DMS 273 treated with DMSO at 0.1 percent for 48 hours (cell line): ENCODE measurements around the gene CKMT1A.
"Not testable (repeated sequence)": the region's sequence is repeated elsewhere in the genome, so short reads cannot be mapped to it uniquely, and the experiment has no call there.

Source experiments
- DNase-seq: peaks from one replicate; lab custom pipeline; 2025; lab: John Stamatoyannopoulos, UW

Gene CKMT1A

GRCh38 chr15:43693148-43694022, at the start of gene CKMT1A:
Gene CKMT1A (plus strand): TSS chr15:43693859. CDS start chr15:43694051, 192 bp downstream.
- DNase-seq, result not testable (repeated sequence)

GRCh38 chr15:43648649-43649429, 44.8 kb upstream of the CKMT1A start, which contains the start of gene CATSPER2:
Gene CATSPER2 (minus strand): TSS chr15:43648844. CDS start chr15:43648061, 783 bp downstream.
- no peak for DNase-seq

GRCh38 chr15:43649430-43649926, 44.2 kb upstream of the CKMT1A start:
- not testable (repeated sequence) for DNase-seq

DNA sequence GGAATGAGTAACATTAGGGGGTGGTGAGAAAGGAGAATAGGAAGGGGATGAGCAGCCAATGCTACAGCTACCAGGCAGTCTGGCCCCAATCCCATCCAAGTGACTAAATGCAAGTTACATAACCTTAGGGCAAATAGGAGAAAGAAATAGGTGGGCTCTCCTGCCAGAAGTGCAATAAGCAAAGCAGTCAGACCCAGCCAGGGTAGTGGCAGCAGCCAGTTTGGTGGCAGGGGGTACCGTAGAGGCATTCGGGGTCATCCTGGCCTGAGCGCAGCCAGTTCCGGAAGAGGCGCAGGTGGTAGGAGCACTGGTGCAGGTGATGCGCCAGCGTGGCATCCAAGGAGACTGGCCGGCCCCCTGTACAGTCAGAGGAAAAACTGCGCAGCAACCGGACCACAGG, 33.9 kb upstream of the CKMT1A start:
- DNase-seq, result not testable (repeated sequence)

DNA sequence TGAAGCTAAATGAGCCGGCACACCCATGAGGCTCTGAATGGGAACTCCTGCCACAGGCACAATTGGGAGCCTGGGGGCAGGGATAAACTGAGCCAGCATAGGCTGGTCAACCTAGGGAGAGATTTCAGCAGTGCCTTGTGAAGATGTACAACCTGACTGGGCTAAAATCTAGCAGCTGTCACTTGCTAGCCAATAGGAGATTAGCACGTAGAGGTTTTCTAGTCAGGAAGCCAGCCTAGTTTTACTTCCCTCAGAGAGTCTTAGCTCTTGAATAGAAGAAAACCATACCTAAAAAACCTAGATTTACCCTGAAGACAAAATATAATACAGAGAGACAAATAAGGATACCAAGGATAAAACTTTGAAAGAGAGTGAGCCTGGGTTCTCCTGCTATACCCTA, 31.4 kb upstream of the CKMT1A start:
- not testable (repeated sequence) for DNase-seq

DNA sequence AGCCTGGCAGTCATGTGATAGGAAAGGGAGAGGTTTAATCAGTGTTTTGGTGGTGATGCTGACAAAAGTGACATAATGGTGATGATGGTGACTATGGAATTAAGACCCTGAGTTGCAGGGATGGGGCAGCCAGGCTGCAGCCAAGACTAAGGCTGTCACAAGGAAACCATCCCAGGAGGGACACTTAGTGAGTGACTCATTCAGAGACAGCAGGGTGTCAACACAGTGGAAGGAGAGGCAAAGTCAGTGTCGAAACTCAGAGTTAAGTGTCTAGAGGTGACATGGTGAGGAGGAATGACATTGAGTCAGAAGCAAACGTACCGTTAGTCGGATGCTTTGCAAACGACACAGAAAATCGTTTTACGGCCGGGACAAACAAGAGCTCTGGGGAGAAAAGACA, 30.3 kb upstream of the CKMT1A start:
- not testable (repeated sequence) for DNase-seq

DNA sequence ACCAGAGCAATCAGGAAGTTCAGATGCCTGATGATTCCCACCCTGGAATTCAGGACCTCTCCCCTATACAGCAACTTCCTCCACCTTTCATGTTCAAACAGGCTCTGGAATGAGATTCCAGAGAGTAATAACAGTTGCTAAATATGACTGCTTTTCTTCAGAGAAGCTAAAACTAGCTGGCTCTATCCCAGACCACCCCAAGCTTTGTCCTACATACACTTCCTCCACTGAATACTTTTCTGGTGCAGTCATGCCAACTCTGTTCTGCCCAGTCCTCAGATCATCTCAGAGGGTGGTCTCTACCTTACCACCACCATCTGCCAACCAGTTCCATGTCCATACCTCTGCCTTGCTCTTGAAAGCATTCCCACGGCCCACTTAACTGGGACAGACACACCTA, 27.5 kb upstream of the CKMT1A start:
- DNase-seq, result not testable (repeated sequence)

- not testable (repeated sequence) for DNase-seq
These were observed 19.5 kb upstream of the CKMT1A start for GRCh38 chr15:43674175-43674574.

DNA sequence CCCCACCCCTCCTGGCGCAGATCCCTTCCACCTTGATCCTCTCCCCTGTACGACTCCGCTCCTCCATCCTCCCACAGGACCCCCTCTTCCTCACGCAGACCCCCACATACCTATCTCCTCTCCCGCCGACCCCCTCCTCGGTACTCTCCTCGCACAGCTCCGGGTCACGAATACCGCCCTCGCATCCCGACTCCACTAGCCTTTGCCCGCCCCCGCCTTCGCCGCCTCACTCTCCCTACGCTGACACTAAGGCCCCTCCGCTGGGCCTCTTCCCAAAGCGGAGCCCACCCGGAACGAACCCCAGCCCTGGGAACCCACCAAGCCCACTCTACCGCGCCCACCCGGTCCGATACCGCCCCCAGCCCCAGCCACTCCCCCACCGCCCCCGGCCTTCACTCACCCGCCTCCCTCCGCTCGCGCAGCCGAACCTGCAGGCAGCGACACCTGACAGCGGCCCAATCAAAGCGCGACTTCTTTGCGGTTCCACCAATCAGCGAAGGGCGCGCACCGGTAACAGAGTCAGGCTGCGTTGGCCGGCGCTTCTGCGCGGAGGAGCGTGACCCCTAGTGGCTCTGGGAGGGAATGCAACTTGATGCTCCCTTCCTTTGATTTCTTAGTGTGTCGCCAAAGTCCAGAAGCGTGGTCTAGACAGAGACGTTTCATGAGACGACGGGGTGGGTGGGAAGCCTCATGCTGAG, 3.9 kb upstream of the CKMT1A start:
- DNase-seq, result not testable (repeated sequence)

DNA sequence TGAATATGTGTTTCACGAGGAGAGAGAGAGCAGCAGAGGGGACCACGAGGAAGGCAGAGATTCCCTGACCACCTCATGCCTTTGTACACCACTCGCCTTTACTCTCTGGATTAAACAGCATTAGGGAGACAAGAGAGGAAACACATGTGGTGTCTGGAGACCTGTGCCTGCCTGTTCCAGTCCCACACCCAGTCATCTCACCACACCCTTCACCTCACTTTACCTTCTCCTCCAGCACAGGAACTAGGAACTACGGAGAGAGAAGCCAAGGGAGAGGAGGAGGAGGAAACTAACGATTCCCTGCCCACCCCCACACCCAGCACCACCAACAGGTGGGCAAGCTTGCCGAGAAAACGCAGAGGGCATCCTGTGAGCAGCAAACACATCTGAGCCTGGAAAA, 980 bp upstream of the CKMT1A start:
- DNase-seq, result not testable (repeated sequence)

- DNase-seq, result no peak
These were observed 8.5 kb downstream of the CKMT1A start for GRCh38 chr15:43702174-43702573.

- no peak for DNase-seq
These were observed 9.2 kb downstream of the CKMT1A start for GRCh38 chr15:43702701-43703424.

DNA sequence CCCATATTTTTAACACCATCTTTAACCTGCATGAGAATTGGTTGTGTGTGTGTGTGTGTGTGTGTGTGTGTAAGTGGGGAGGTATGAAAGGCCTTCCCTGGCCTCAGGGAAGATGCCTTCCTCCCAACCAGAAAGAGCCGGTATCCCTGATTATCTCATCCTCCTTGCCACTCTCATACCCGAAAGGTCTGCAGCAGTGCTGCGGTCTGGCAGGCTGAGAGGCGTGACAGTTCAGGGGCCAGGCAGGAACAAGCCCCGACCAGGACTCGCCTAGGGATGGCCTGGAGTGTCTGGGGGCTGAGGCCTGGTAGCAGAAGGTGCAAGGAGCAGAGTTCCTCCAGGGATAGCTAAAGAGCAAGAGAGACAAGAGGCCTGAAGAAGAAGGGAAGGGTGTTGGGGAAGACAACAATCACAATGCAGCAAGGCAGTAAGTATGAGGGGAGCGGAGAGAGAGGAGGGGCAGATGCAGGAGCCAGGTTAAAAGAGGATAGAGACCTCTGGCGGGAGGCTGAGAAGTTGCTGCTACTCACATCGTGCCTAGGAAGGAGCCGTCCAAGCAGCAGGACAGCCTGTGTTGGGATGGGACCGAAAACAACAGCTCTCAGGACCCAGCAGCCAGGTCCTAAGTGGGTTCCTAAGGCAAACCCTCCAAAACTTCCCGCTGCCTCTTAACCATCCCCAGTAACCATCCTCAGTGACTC, 16.9 kb downstream of the CKMT1A start:
- DNase-seq, result not testable (repeated sequence)

DNA sequence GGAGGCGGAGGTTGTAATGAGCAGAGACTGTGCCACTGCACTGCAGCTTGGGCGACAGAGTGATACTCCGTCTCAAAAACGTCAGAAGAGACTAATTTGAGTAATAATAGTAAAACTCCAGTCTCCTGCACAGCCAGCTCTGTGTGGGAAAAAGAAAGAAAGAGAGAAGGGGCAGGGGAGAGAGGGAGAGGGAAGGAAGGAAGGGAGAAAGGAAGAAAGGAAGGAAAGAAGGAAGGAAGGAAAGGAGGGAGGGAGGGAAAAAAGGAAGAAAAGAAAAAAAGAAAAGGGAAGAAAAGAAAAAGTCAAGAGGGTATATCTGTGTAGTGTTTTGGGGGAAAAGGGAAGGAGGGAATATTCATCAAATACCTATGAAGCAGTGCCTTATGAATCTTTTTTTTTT, 29.5 kb downstream of the CKMT1A start:
- no peak for DNase-seq

DNA sequence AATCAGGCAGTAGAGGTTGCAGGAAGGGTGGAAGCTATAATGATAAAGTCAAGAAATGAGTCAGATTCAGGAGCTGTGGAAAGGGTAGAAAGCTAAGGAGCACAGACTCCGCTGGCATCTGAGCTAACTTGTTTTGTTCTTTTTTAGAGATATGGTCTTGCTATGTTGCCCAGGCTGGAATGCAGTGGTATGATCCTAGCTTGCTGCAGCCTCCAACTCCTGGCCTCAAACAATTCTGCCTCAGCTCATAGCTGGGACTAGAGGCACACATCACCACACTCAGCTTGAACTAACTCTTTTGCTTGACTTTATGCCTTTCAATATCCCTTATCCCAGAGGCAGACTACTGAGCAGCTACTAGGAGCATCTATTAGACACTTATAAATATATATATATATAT, 32.6 kb downstream of the CKMT1A start:
- DNase-seq, result not testable (repeated sequence)

DNA sequence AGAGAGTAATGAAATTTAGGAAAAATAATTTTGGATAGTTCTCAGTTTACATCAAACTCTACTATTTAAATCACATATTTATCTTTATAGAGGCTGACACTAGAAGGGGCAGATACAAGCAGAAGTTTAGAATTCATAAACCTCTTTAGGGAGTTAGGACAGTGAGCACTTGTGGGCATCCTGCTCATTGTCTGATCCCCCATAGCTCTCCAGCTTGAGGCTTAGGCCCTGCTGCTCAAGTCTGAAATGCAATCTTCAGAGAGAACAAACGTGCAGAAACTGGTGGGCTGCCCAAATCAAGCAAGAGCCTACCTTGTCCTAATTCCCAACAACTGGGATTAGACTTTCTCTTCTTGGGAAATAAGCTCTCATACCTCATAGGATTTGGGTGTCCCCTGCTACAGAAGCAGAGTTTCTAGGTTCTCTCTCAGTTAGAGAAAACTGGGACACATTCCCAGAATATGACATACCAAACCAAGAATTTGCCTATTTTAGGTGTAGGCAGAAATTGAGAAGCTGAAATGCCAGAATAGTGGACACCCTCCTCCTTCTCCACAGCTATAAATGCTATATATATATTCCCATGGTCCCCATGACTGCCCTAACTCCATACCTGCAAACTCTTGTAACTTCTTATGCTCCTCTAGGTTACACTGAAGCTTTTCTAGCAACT, 34.5 kb downstream of the CKMT1A start:
- not testable (repeated sequence) for DNase-seq

DNA sequence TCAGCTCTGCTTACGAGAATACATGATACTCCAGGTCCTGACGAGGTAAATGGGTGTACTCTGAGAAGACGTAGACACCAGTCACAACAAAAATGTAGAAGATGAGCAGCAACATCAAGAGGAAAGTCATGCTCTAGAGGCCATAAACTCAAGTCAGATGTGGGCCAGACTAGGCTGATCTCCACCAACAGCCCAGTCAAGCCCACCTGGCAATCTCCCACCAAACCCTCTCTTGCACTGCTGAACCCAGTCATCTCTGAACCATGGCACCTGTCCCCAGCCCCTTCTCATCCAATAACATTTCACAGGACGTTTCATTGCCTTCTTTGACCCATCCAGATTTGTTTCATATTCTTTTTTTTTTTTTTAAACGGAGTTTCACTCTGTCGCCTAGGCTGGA, 41.8 kb downstream of the CKMT1A start:
- no peak for DNase-seq

DNA sequence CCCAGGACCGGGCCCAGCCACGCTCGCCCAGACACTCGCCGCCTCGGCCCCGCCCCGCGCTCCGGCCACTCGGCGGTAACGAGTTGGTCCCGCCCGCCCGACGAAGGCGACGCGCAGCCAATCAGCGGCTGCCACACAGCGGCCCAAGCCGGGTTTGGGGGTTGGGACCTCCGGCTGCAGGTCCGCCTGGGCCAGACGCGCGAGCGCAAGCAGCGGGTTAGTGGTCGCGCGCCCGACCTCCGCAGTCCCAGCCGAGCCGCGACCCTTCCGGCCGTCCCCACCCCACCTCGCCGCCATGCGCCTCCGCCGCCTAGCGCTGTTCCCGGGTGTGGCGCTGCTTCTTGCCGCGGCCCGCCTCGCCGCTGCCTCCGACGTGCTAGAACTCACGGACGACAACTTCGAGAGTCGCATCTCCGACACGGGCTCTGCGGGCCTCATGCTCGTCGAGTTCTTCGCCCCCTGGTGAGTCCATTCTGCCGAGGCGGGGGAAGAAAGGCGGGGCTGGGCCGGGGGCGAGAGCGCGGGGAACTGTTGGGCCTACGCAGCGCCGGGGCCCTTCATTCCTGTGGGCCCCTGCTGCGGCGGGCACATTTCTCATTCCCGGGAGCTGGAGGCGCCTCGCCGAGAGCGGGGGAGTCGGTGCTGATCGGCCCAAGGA, 52.7 kb downstream of the CKMT1A start, which contains the start of gene PDIA3:
Gene PDIA3, plus strand, starts transcription at position 194 of the 658 bp plus-strand sequence. Its CDS starts 102 bp downstream, at position 296.
- peak; percentile 4 for DNase-seq

DNA sequence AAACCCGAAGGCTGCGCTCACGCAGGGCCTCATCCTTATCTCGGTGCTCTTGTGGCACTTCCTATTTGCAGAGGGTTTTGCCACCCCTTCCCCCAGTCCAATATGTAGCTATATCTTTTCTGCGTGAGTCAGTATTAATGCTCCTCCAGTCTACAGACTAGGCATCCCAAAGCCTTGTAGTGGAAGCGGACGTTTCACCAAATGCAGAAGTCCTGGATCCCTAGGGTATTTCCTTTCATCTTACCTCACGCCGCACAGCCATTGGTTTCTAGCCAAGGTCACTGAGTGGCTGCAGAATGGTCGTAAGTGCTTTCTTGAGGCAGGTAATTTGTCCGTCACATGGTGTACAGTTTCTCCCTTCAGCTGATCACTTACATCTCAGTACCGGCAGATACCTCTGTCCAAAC, 53.2 kb downstream of the CKMT1A start:
- DNase-seq, result not testable (repeated sequence)
